ENCODE results near the gene CD177.
"Not testable (repeated sequence)": the region's sequence is repeated elsewhere in the genome, so short reads cannot be mapped to it uniquely, and the experiment has no call there.

CD177 gene

GRCh38 chr19:43353606-43354304 lies at the start of gene CD177:
Gene CD177 (plus strand): TSS chr19:43353686. CDS start chr19:43353715, 29 bp downstream.
- H3K4me3 Mint-ChIP-seq = no peak within 1 kb of the TSS
- no peak within 1 kb of the TSS for H3K27ac Mint-ChIP-seq
- H3K27me3 Mint-ChIP-seq = peaks cover 3% of the 10 kb centered on the region
- H3K9me3 Mint-ChIP-seq = no peaks in the 10 kb centered on the region
- H3K4me1 Mint-ChIP-seq = no peaks in the 10 kb centered on the region
- H3K36me3 Mint-ChIP-seq = no peaks in the 10 kb centered on the region

GRCh38 chr19:43305642-43306041 lies 47.8 kb upstream of the CD177 start:
- no peak overlapping the region for H3K27ac Mint-ChIP-seq
- H3K9me3 Mint-ChIP-seq = no peaks in the 10 kb centered on the region

GRCh38 chr19:43306097-43306496 lies 47.4 kb upstream of the CD177 start:
- Mint-ChIP-seq H3K27me3 (peaks cover 24% of the 10 kb centered on the region), H3K27ac (no peak overlapping the region), H3K9me3 (no peaks in the 10 kb centered on the region), H3K4me1 (no peaks in the 10 kb centered on the region), H3K36me3 (no peaks in the 10 kb centered on the region), H3K4me3 (no peak overlapping the region)

More at GRCh38 chr19:43305642-43306041, 47.8 kb upstream of the CD177 start:
- Mint-ChIP-seq H3K36me3 (no peaks in the 10 kb centered on the region), H3K4me1 (no peaks in the 10 kb centered on the region), H3K4me3 (no peak overlapping the region), H3K27me3 (peaks cover 24% of the 10 kb centered on the region)

GRCh38 chr19:43308244-43308815 lies 45.2 kb upstream of the CD177 start:
- H3K4me3 Mint-ChIP-seq = no peak overlapping the region
- no peak overlapping the region for H3K27ac Mint-ChIP-seq
- H3K9me3 Mint-ChIP-seq = no peaks in the 10 kb centered on the region
- H3K27me3 Mint-ChIP-seq = peaks cover 15% of the 10 kb centered on the region
- no peaks in the 10 kb centered on the region for H3K36me3 Mint-ChIP-seq
- no peaks in the 10 kb centered on the region for H3K4me1 Mint-ChIP-seq

GRCh38 chr19:43309466-43309865 lies 44.0 kb upstream of the CD177 start:
- Mint-ChIP-seq H3K36me3 (no peaks in the 10 kb centered on the region), H3K27me3 (peaks cover 12% of the 10 kb centered on the region), H3K27ac (no peak overlapping the region), H3K9me3 (no peaks in the 10 kb centered on the region), H3K4me3 (no peak overlapping the region), H3K4me1 (no peaks in the 10 kb centered on the region)

GRCh38 chr19:43310221-43310620 lies 43.3 kb upstream of the CD177 start:
- H3K4me1 Mint-ChIP-seq = no peaks in the 10 kb centered on the region
- H3K9me3 Mint-ChIP-seq = no peaks in the 10 kb centered on the region
- no peak overlapping the region for H3K4me3 Mint-ChIP-seq
- H3K27ac Mint-ChIP-seq = no peak overlapping the region
- H3K36me3 Mint-ChIP-seq = no peaks in the 10 kb centered on the region
- peaks cover 12% of the 10 kb centered on the region for H3K27me3 Mint-ChIP-seq

- Mint-ChIP-seq H3K27me3 (peaks cover 12% of the 10 kb centered on the region), H3K27ac (no peak overlapping the region), H3K4me3 (no peak overlapping the region), H3K4me1 (no peaks in the 10 kb centered on the region), H3K9me3 (no peaks in the 10 kb centered on the region), H3K36me3 (no peaks in the 10 kb centered on the region)
These were observed 42.2 kb upstream of the CD177 start for GRCh38 chr19:43311256-43311655.

GRCh38 chr19:43311706-43312105 lies 41.8 kb upstream of the CD177 start:
- Mint-ChIP-seq H3K27ac (no peak overlapping the region), H3K27me3 (peaks cover 12% of the 10 kb centered on the region)

GRCh38 chr19:43313711-43314495 lies 39.6 kb upstream of the CD177 start:
- Mint-ChIP-seq H3K36me3 (no peaks in the 10 kb centered on the region), H3K27ac (no peak overlapping the region), H3K4me3 (no peak overlapping the region), H3K4me1 (no peaks in the 10 kb centered on the region), H3K27me3 (peaks cover 4% of the 10 kb centered on the region), H3K9me3 (no peaks in the 10 kb centered on the region)

More at GRCh38 chr19:43311706-43312105, 41.8 kb upstream of the CD177 start:
- H3K9me3 Mint-ChIP-seq = no peaks in the 10 kb centered on the region
- H3K4me1 Mint-ChIP-seq = no peaks in the 10 kb centered on the region
- H3K4me3 Mint-ChIP-seq = no peak overlapping the region
- H3K36me3 Mint-ChIP-seq = no peaks in the 10 kb centered on the region

GRCh38 chr19:43315851-43316250 lies 37.6 kb upstream of the CD177 start:
- H3K36me3 Mint-ChIP-seq = no peaks in the 10 kb centered on the region
- H3K4me3 Mint-ChIP-seq = no peak overlapping the region
- peaks cover 4% of the 10 kb centered on the region for H3K27me3 Mint-ChIP-seq
- no peak overlapping the region for H3K27ac Mint-ChIP-seq
- H3K9me3 Mint-ChIP-seq = no peaks in the 10 kb centered on the region
- H3K4me1 Mint-ChIP-seq = no peaks in the 10 kb centered on the region

- no peaks in the 10 kb centered on the region for H3K4me1 Mint-ChIP-seq
- no peaks in the 10 kb centered on the region for H3K9me3 Mint-ChIP-seq
- H3K27me3 Mint-ChIP-seq = peaks cover 4% of the 10 kb centered on the region
- no peak overlapping the region for H3K27ac Mint-ChIP-seq
- H3K36me3 Mint-ChIP-seq = no peaks in the 10 kb centered on the region
- H3K4me3 Mint-ChIP-seq = no peak overlapping the region
These were observed 36.7 kb upstream of the CD177 start for GRCh38 chr19:43316591-43317319.

GRCh38 chr19:43318203-43318602 lies 35.3 kb upstream of the CD177 start:
- H3K4me3 Mint-ChIP-seq = no peak overlapping the region
- no peaks in the 10 kb centered on the region for H3K9me3 Mint-ChIP-seq
- H3K27ac Mint-ChIP-seq = no peak overlapping the region
- peaks cover 8% of the 10 kb centered on the region for H3K27me3 Mint-ChIP-seq
- H3K4me1 Mint-ChIP-seq = no peaks in the 10 kb centered on the region
- no peaks in the 10 kb centered on the region for H3K36me3 Mint-ChIP-seq

- H3K36me3 Mint-ChIP-seq = no peaks in the 10 kb centered on the region
- H3K27me3 Mint-ChIP-seq = peaks cover 5% of the 10 kb centered on the region
- H3K27ac Mint-ChIP-seq = no peak overlapping the region
These were observed 34.6 kb upstream of the CD177 start for GRCh38 chr19:43318796-43319314.

GRCh38 chr19:43320546-43320945 lies 32.9 kb upstream of the CD177 start:
- Mint-ChIP-seq H3K36me3 (no peaks in the 10 kb centered on the region), H3K4me3 (no peak overlapping the region), H3K9me3 (no peaks in the 10 kb centered on the region), H3K27me3 (peaks cover 5% of the 10 kb centered on the region), H3K27ac (no peak overlapping the region), H3K4me1 (no peaks in the 10 kb centered on the region)

More at GRCh38 chr19:43318796-43319314, 34.6 kb upstream of the CD177 start:
- Mint-ChIP-seq H3K9me3 (no peaks in the 10 kb centered on the region), H3K4me1 (no peaks in the 10 kb centered on the region), H3K4me3 (no peak overlapping the region)

GRCh38 chr19:43326761-43327160 lies 26.7 kb upstream of the CD177 start:
- not testable (repeated sequence) for H3K27ac Mint-ChIP-seq, H3K36me3 Mint-ChIP-seq, H3K27me3 Mint-ChIP-seq, H3K9me3 Mint-ChIP-seq, H3K4me1 Mint-ChIP-seq, H3K4me3 Mint-ChIP-seq
